Activated CD8-positive, alpha-beta T cell treated with anti-CD3 and anti-CD28 coated beads, Interleukin-2, amount 10 ng/mL, durations not matched to agents 7 days and 5 days (primary cell): ENCODE data around the gene SETBP1. TPM values are rescaled to one million over a fixed set of nuclear protein-coding genes. Genes with fewer than 3 reads are reported as not detected.
A peak's percentile ranks its signal among the peaks of the same experiment; 100 is the strongest.

Experiments
- ATAC-seq: fragments of 150-1000 bp; cut with Tn5 transposase; one replicate; pipeline ENCODE4 v1.10.0; 2021; ENCODE audit warnings: moderate library complexity
- CTCF ChIA-PET: fragments of 350-600 bp; sonication (Branson Sonifier 250); formaldehyde crosslinking; loops from one replicate; lab custom pipeline; 2021; ENCODE audit warnings: antibody characterized with exemption; lab: Charles Lee
- POLR2A ChIA-PET: fragments of 350-600 bp; sonication (Branson Sonifier 250); formaldehyde crosslinking; loops from one replicate; lab custom pipeline; 2021; ENCODE audit warnings: antibody characterized with exemption; lab: Charles Lee
- DNase-seq: peaks from one replicate; pipeline ENCODE4 v3.0.0-alpha.2; 2020
- H3K27ac Mint-ChIP-seq: one replicate; pipeline ENCODE4 v1.8.0; 2021; ENCODE audit warnings: mild to moderate bottlenecking, mixed read lengths
- H3K27me3 Mint-ChIP-seq: one replicate; pipeline ENCODE4 v1.8.0; 2021; ENCODE audit warnings: low read depth, mixed read lengths
- H3K36me3 Mint-ChIP-seq: one replicate; pipeline ENCODE4 v1.8.0; 2021; ENCODE audit warnings: low read depth, mixed read lengths
- H3K4me1 Mint-ChIP-seq: one replicate; pipeline ENCODE4 v1.8.0; 2021; ENCODE audit warnings: low read depth, mixed read lengths
- H3K4me3 Mint-ChIP-seq: one replicate; pipeline ENCODE4 v1.8.0; 2021; ENCODE audit warnings: mild to moderate bottlenecking, mixed read lengths
- H3K9me3 Mint-ChIP-seq: one replicate; pipeline ENCODE4 v1.8.0; 2022; ENCODE audit warnings: mixed read lengths; ENCODE audit not compliant: insufficient read depth
- total RNA-seq, 2 experiments: library from RNA; stranded (reverse); gene quantifications; one replicate each; pipeline ENCODE4 v1.2.3, GENCODE V29; 2021

Gene SETBP1
- total RNA-seq, 2 experiments from 2014 or later: 7.0 to 8.4 TPM

- Mint-ChIP-seq H3K27me3 (peaks cover 16% of the 10 kb centered on the region), H3K27ac (no peak overlapping the region), H3K4me3 (no peak overlapping the region), H3K36me3 (no peaks in the 10 kb centered on the region), H3K9me3 (no peaks in the 10 kb centered on the region), H3K4me1 (peaks cover 9% of the 10 kb centered on the region)
- CTCF ChIA-PET: interaction anchor here (0.6 to 1.5 kb wide), 2 partner anchors 14 to 78 kb away, joined by 3 to 4 read pairs; no protein-coding TSS in a partner anchor
- ATAC-seq: no peak
- no peak for DNase-seq
- POLR2A ChIA-PET: interaction anchor here (1.6 kb wide), 1 partner anchor 10 kb away, joined by 4 read pairs; no protein-coding TSS in a partner anchor
Measured at GRCh38 chr18:44828080-44828479, 147.4 kb downstream of the SETBP1 start.

- CTCF ChIA-PET: no interaction called here
- Mint-ChIP-seq H3K27ac (no peak overlapping the region), H3K4me3 (no peak overlapping the region), H3K27me3 (peaks cover 7% of the 10 kb centered on the region), H3K36me3 (no peaks in the 10 kb centered on the region), H3K9me3 (no peaks in the 10 kb centered on the region), H3K4me1 (peaks cover 12% of the 10 kb centered on the region)
- POLR2A ChIA-PET: no interaction called here
- DNase-seq: no peak
- ATAC-seq: no peak
Measured at GRCh38 chr18:44830581-44830980, 149.9 kb downstream of the SETBP1 start.

GRCh38 chr18:44833786-44834185 is 153.1 kb downstream of the SETBP1 start:
- Mint-ChIP-seq H3K4me1 (peaks cover 19% of the 10 kb centered on the region), H3K4me3 (no peak overlapping the region), H3K27me3 (peaks cover 2% of the 10 kb centered on the region), H3K27ac (no peak overlapping the region), H3K9me3 (no peaks in the 10 kb centered on the region), H3K36me3 (no peaks in the 10 kb centered on the region)
- DNase-seq: no peak
- CTCF ChIA-PET: no interaction called here
- ATAC-seq: no peak
- POLR2A ChIA-PET: no interaction called here

GRCh38 chr18:44834867-44835469 is 154.3 kb downstream of the SETBP1 start:
- no peak overlapping the region for H3K27ac Mint-ChIP-seq
- no peaks in the 10 kb centered on the region for H3K36me3 Mint-ChIP-seq
- H3K9me3 Mint-ChIP-seq: no peaks in the 10 kb centered on the region
- peaks cover 31% of the 10 kb centered on the region for H3K4me1 Mint-ChIP-seq
- ChIA-PET POLR2A (no interaction called here), CTCF (no interaction called here)
- H3K4me3 Mint-ChIP-seq: no peak overlapping the region
- ATAC-seq (no peak), DNase-seq (no peak)
- H3K27me3 Mint-ChIP-seq: peaks cover 2% of the 10 kb centered on the region

GRCh38 chr18:44835703-44836102 is 155.0 kb downstream of the SETBP1 start:
- H3K27me3 Mint-ChIP-seq: no peaks in the 10 kb centered on the region
- ChIA-PET POLR2A (no interaction called here), CTCF (no interaction called here)
- DNase-seq (no peak), ATAC-seq (no peak)
- H3K4me3 Mint-ChIP-seq: no peak overlapping the region
- no peaks in the 10 kb centered on the region for H3K9me3 Mint-ChIP-seq
- H3K4me1 Mint-ChIP-seq: peaks cover 30% of the 10 kb centered on the region
- no peaks in the 10 kb centered on the region for H3K36me3 Mint-ChIP-seq
- no peak overlapping the region for H3K27ac Mint-ChIP-seq

- ATAC-seq (no peak), DNase-seq (no peak)
- Mint-ChIP-seq H3K27me3 (no peaks in the 10 kb centered on the region), H3K4me3 (no peak overlapping the region), H3K27ac (no peak overlapping the region), H3K9me3 (no peaks in the 10 kb centered on the region), H3K4me1 (peaks cover 28% of the 10 kb centered on the region), H3K36me3 (no peaks in the 10 kb centered on the region)
- ChIA-PET CTCF (no interaction called here), POLR2A (no interaction called here)
Measured at GRCh38 chr18:44836263-44836662, 155.6 kb downstream of the SETBP1 start.

GRCh38 chr18:44837482-44838180 is 156.9 kb downstream of the SETBP1 start:
- Mint-ChIP-seq H3K36me3 (no peaks in the 10 kb centered on the region), H3K27ac (no peak overlapping the region), H3K4me3 (no peak overlapping the region), H3K4me1 (peaks cover 28% of the 10 kb centered on the region), H3K27me3 (no peaks in the 10 kb centered on the region), H3K9me3 (no peaks in the 10 kb centered on the region)
- ChIA-PET CTCF (no interaction called here), POLR2A (interaction anchor here (1.1 kb wide), 1 partner anchor 11 kb away, joined by 4 read pairs; no protein-coding TSS in a partner anchor)
- DNase-seq (no peak), ATAC-seq (no peak)

- POLR2A ChIA-PET: interaction anchor here (1.1 kb wide), 1 partner anchor 12 kb away, joined by 4 read pairs; no protein-coding TSS in a partner anchor
- H3K27ac Mint-ChIP-seq: peak overlapping the region; percentile 75
Measured at GRCh38 chr18:44838971-44839666, 158.4 kb downstream of the SETBP1 start.

GRCh38 chr18:44840058-44840790 is 159.5 kb downstream of the SETBP1 start:
- no peaks in the 10 kb centered on the region for H3K27me3 Mint-ChIP-seq
- no peak for DNase-seq
- ChIA-PET POLR2A (no interaction called here), CTCF (no interaction called here)
- peaks cover 22% of the 10 kb centered on the region for H3K4me1 Mint-ChIP-seq
- ATAC-seq: no peak
- H3K27ac Mint-ChIP-seq: no peak overlapping the region
- H3K4me3 Mint-ChIP-seq: no peak overlapping the region
- no peaks in the 10 kb centered on the region for H3K9me3 Mint-ChIP-seq
- H3K36me3 Mint-ChIP-seq: no peaks in the 10 kb centered on the region

More at GRCh38 chr18:44838971-44839666, 158.4 kb downstream of the SETBP1 start:
- Mint-ChIP-seq H3K4me1 (peaks cover 28% of the 10 kb centered on the region), H3K36me3 (no peaks in the 10 kb centered on the region), H3K9me3 (no peaks in the 10 kb centered on the region), H3K4me3 (peak overlapping the region; percentile 32), H3K27me3 (no peaks in the 10 kb centered on the region)
- CTCF ChIA-PET: interaction anchor here (0.8 to 1.3 kb wide), 3 partner anchors 26 to 109 kb away, joined by 3 to 4 read pairs (median 3); no protein-coding TSS in a partner anchor
- DNase-seq (peak; percentile 83), ATAC-seq (peak; percentile 99)

GRCh38 chr18:44841221-44841620 is 160.5 kb downstream of the SETBP1 start:
- H3K27ac Mint-ChIP-seq: no peak overlapping the region
- peaks cover 2% of the 10 kb centered on the region for H3K27me3 Mint-ChIP-seq
- ATAC-seq (no peak), DNase-seq (no peak)
- peaks cover 22% of the 10 kb centered on the region for H3K4me1 Mint-ChIP-seq
- ChIA-PET POLR2A (no interaction called here), CTCF (no interaction called here)
- no peaks in the 10 kb centered on the region for H3K9me3 Mint-ChIP-seq
- H3K4me3 Mint-ChIP-seq: no peak overlapping the region
- H3K36me3 Mint-ChIP-seq: no peaks in the 10 kb centered on the region

- POLR2A ChIA-PET: no interaction called here
- Mint-ChIP-seq H3K4me1 (peaks cover 22% of the 10 kb centered on the region), H3K36me3 (no peaks in the 10 kb centered on the region), H3K27ac (no peak overlapping the region), H3K9me3 (no peaks in the 10 kb centered on the region), H3K4me3 (no peak overlapping the region), H3K27me3 (peaks cover 2% of the 10 kb centered on the region)
- DNase-seq (no peak), ATAC-seq (no peak)
- CTCF ChIA-PET: no interaction called here
Measured at GRCh38 chr18:44841752-44842587, 161.3 kb downstream of the SETBP1 start.
